CD4-positive, alpha-beta T cell treated with Interleukin-17A for 1 hour (primary cell): ENCODE measurements around the gene MEAF6.
"Not testable (repeated sequence)": the region's sequence is repeated elsewhere in the genome, so short reads cannot be mapped to it uniquely, and the experiment has no call there.

Experiments used
- DNase-seq: peaks from one replicate; pipeline ENCODE4 v3.0.0-alpha.2; 2020

MEAF6 gene

GRCh38 chr1:37514350-37515184, at the start of gene MEAF6:
TSS of gene MEAF6 (minus strand) at chr1:37514766. CDS start at chr1:37514746, 20 bp downstream.
- peak; percentile 85 for DNase-seq

GRCh38 chr1:37562984-37563383, 48.4 kb upstream of the MEAF6 start:
- no peak for DNase-seq

- peak; percentile 38 for DNase-seq
Observed at GRCh38 chr1:37561133-37562132, 46.9 kb upstream of the MEAF6 start.

DNA sequence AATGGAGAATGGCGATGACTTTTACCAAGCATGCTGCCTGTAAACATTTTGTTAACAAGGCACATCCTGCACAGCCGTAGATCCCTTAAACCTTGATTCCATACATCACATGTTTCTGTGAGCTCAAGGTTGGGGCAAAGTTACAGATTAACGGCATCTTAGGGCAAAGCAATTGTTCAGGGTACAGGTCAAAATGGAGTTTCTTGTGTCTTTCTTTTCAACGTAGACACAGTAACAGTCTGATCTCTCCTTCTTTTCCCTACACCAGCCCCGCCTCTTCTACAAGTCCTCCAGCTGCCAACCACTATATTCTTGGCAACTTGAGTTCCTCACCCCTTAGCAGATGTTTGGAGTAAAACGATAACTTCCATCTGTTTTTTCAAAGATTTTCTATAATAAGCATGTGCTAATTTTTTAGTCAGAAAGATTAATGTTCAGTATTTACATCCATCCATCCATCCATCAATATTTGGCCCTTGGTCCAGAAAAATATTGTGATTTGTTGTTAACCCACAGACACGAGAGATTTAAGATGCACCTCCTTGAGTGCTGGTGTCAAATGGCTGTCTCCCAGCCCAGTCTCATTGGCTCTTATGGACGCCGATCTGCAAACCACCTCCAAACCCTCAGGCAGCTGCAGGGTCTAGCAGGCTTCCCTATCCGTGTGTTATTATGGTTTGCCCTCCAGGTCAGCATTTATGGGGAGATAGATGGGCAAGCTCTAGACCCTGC, 46.0 kb upstream of the MEAF6 start:
- no peak for DNase-seq

- not testable (repeated sequence) for DNase-seq
Observed at GRCh38 chr1:37559957-37560379, 45.4 kb upstream of the MEAF6 start.

DNA sequence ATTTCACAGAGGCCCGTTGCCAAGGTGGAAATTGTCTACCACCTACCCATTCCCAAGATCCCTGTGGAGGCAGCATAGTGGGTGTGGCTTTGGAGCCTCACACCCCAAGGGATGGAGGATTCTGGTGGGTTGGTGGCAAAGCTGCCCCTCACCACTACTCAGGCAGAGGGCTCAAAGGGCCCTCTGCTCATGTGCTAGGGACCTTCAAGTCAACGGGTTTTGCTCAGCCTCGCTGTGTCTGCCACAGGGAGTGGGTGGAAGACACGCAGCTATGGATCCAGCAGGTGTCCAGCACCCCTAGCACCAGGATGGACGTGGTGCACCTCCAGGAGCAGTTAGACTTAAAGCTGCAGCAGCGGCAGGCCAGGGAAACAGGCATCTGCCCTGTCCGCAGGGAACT, 44.5 kb upstream of the MEAF6 start:
- no peak for DNase-seq

DNA sequence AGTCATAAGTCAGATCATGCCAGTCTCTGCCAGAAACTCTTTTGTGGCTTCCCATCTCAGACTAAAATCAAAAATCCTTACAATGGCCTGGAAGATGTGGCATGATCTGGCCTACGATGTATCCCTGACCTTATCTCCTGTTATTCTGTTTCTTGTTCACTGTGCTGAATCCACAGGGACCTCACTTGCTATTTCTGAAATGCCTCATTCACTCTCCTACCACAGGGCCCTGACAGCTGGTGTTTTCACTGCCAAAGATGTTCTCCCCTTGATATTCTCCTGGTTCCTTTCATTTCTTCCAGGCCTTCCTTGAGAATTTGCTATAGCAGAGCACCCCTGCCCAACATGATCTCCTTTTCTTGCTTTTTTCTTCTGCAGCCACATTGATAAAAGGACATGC, 43.8 kb upstream of the MEAF6 start:
- no peak for DNase-seq

- no peak for DNase-seq
Observed at GRCh38 chr1:37557402-37557801, 42.8 kb upstream of the MEAF6 start.

DNA sequence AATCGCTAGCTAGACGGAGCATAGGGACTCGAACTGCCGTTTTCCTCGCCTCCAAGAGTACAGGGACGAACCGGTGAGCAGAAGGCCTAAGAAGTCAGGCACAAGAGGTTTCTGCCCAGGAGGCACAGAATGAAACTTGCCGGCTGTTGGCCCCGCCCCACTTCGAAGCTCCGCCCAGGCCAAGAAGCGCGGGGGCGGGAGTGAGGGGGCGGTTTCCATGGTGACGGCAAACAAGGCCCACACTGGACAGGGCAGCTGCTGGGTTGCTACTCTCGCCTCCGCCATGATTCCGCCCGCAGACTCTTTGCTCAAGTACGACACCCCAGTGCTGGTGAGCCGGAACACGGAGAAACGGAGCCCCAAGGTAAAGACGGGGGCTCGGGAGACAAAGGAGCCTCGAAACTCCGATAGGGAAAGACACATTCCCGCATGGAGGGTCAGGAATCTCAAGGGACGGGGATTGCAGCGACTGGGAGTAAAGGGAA, 42.2 kb upstream of the MEAF6 start, which contains the start of gene DNALI1:
Gene DNALI1 (plus strand): TSS at position 229 of the 485 bp plus-strand sequence. CDS start 55 bp downstream, at position 284.
- peak; percentile 25 for DNase-seq

DNA sequence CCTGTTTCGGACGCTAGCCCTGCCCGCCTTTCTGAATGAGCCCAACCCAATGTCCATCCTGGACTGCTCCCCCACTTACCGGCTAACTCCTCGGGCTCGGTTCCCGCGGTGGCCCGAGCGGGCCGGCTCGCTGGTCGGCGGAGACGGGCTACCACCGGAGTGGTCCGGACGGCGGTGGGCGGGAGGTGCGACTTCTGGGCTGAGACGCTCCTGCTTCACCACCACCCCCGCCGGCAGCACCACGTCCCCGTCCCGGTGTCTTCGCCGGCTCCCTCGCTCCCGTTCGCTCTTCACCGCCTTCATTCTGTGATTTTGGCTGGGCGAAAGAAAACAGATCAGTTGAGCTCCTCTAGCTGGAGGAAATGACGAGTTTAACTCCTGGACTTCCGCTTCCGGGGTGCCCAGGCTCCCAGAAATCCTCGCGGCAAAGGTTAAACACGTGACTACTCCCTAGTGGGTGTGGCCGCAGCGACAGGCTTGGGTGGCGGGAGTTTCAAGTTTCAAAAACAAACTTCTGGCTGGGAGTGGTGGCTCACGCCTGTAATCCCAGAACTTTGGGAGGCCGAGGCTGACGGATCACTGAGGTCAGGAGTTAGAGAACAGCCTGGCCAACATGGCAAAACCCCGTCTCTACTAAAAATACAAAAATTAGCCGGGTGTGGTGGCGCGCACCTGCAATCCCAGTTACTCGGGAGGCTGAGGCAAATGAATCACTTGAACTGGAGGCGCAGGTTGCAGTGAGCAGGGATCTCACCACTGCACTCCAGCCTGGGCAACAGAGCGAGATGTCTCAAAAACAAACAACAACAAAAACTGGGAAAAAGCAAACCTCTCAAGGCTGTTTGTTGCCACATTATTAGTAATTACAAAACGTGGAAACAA, 39.6 kb upstream of the MEAF6 start, which contains the start of gene SNIP1:
Gene SNIP1 (minus strand): TSS at position 367 of the 882 bp plus-strand sequence. CDS start 64 bp downstream, at position 303.
- peak; percentile 95 for DNase-seq

- no peak for DNase-seq
Observed at GRCh38 chr1:37553598-37553926, 39.0 kb upstream of the MEAF6 start.

- DNase-seq = no peak
Observed at GRCh38 chr1:37549341-37549740, 34.8 kb upstream of the MEAF6 start.

- no peak for DNase-seq
Observed at GRCh38 chr1:37545019-37545418, 30.5 kb upstream of the MEAF6 start.

DNA sequence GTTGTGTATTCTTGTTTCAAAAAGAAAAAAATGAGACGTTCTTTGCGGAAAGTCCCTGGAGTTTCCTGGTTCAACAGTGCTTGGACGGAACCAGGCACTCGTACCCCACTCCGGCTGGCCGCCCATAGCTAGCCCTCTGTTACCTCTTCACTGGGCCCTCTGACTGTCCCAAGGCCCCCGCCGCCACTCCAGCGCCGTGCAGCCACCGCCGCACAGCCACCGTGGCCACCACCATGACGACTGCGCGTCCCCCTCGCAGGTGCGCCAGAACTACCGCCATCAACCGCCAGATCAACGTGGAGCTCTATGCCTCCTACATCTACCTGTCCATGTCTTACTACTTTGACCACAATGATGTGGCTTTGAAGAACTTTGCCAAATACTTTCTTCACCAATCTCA, 30.0 kb upstream of the MEAF6 start:
- no peak for DNase-seq

- DNase-seq = no peak
Observed at GRCh38 chr1:37540036-37540785, 25.6 kb upstream of the MEAF6 start.

DNA sequence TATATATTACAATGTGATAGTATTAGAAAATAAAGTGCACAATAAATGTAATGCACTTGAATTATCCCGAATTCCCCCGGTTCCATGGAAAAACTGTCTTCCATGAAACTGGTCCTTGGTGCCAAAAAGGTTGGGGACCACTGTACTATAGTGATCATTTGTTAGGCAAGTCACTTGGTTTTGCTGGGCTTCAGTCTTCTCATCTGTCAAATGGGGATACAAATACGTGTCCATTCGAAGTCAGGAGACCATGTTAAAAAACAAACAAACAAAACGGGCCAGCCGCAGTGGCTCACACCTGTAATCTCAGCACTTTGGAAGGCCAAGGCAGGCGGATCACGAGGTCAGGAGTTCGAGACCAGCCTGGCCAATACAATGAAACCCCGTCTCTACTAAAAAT, 24.6 kb upstream of the MEAF6 start:
- not testable (repeated sequence) for DNase-seq

DNA sequence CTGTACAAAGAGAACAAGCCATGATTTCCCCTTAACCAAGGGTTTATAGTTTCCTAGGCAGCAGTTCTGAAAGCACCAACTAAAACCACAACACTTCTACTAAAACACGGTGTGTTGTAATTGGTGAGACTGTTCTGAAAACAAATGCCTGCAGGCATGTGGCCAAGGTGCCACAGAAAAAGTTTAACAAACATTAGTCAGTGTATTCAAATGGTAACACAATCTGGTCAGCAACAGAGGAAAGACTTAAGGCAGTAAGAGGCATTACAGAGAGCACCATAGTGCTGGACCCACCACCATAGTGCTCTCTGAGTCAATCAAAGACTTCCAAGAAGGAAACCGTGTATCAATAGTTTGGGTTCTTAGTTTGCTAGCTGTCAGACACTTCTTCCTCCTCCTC, 22.8 kb upstream of the MEAF6 start:
- DNase-seq = no peak

DNA sequence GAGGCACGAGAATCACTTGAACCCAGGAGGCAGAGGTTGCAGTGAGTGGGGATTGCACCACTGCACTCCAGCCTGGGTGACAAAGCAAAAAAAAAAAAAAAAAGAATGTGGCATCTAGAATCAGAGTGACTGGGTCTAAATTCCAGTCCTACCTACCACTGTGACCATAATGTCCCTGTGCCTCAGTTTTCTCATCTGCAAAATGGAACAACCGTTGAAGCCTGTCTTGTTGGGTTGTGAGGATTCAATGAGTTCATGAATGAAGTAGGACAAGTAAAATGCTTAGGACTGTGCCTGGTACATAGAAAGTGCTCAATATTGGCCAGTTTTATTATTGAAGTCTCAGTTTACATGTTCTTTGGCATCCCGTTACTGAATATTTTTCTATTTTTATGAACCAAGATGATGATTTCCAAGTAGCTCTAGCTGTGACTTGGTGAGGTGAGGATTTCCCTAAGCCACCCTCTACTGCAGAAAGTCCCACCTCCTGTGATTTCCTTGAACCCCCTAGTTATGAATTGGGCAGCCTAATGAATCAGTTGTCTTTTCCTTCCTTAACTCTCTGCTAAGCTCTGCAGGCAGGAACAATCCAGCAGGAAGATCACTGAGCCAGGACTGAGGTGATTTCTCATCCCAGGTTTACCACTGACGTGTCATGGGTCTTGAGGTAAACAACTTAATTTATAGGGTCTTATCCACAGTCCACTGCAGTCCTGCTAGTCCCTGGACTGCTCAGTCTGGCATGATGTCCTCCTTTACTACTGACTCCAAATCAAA, 18.9 kb upstream of the MEAF6 start:
- DNase-seq = no peak

DNA sequence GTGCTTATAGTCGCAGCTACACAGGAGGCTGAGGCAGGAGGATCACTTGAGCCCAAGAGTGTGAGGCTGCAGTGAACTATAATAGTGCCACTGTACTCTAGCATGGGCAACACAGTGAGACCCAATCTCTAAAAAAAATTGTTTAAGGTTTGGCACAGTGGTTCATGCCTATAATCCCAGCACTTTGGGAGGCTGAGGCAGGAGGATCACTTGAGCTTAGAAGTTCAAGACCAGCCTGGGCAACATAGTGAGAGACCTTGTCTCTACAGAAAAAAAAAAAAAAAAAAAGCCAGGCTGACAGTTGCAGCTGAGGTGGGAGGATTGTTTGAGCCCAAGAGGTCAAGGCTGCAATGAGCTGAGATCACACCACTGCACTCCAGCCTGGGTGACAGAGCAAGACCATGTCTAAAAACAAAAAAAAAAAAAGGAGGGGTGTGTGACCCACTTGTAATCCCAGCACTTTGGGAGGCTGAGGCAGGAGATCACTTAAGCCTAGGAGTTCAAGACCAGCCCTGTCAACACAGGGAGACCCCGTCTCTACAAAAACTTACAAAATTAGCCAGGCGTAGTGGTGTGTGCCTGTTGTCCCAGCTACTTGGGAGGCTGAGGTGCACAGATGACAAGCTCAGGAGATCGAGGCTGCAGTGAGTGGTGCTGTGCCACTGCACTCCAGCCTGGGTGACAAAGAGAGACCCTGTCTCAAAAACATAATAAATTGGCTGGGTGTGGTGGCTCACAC, 18.0 kb upstream of the MEAF6 start:
- DNase-seq = not testable (repeated sequence)
